BLaER1 treated with 17β-estradiol and CSF1 and Interleukin-3, amounts not matched to agents 10 nM and 100 nM (cell line): ENCODE data around the gene MC2R.

ENCODE experiments used
- H3K27ac ChIP-seq, 11 experiments: shearing (Covaris generic); formaldehyde crosslinking; 2 replicates each; pipeline ENCODE4 v1.8.1; 2022
- H3K27me3 ChIP-seq, 11 experiments: shearing (Covaris generic); formaldehyde crosslinking; 2 replicates each; pipeline ENCODE4 v1.8.1; 2022
- H3K36me3 ChIP-seq, 11 experiments: shearing (Covaris generic); formaldehyde crosslinking; 2 replicates each; pipeline ENCODE4 v1.8.1; 2022
- H3K4me1 ChIP-seq, 10 experiments: shearing (Covaris generic); formaldehyde crosslinking; 2 replicates each; pipeline ENCODE4 v1.8.1; 2022
- H3K4me2 ChIP-seq, 11 experiments: shearing (Covaris generic); formaldehyde crosslinking; 2 replicates each; pipeline ENCODE4 v1.8.1; 2022
- H3K4me3 ChIP-seq, 10 experiments: shearing (Covaris generic); formaldehyde crosslinking; 2 replicates each; pipeline ENCODE4 v1.8.1; 2022
- H3K9ac ChIP-seq, 11 experiments: shearing (Covaris generic); formaldehyde crosslinking; 2 replicates each; pipeline ENCODE4 v1.8.1; 2022
- H3K9me3 ChIP-seq, 11 experiments: shearing (Covaris generic); formaldehyde crosslinking; replicated peaks in 1 of 11; 2 replicates each; pipeline ENCODE4 v1.8.1; 2022
- H4K20me1 ChIP-seq, 11 experiments: shearing (Covaris generic); formaldehyde crosslinking; 2 replicates each; pipeline ENCODE4 v1.8.1; 2022
- Cebpa-rat ChIP-seq, 11 experiments: shearing (Covaris generic); IDR thresholded peaks; 2 replicates each; pipeline ENCODE4 v1.8.1; 2022

The MC2R gene

GRCh38 chr18:13917401-13917800 is 2.1 kb upstream of the MC2R start:
- TF ChIP-seq Cebpa-rat (IDR thresholded peaks at IDR 0.05): no peak

GRCh38 chr18:13916559-13916958 is 1.2 kb upstream of the MC2R start:
- Histone ChIP-seq H3K9me3 (no peaks in the 10 kb centered on the region), H3K36me3 (no peaks in the 10 kb centered on the region), H3K27me3 (no peaks in the 10 kb centered on the region), H4K20me1 (no peaks in the 10 kb centered on the region), H3K4me3 (no peak overlapping the region), H3K4me1 (no peaks in the 10 kb centered on the region), H3K4me2 (no peak overlapping the region), H3K27ac (no peak overlapping the region), H3K9ac (no peak overlapping the region)
- no peak for TF ChIP-seq Cebpa-rat (IDR thresholded peaks at IDR 0.05)

More at GRCh38 chr18:13917401-13917800, 2.1 kb upstream of the MC2R start:
- Histone ChIP-seq H4K20me1 (no peaks in the 10 kb centered on the region), H3K4me1 (no peaks in the 10 kb centered on the region), H3K4me3 (no peak overlapping the region), H3K36me3 (no peaks in the 10 kb centered on the region), H3K27ac (no peak overlapping the region), H3K4me2 (no peak overlapping the region), H3K9me3 (no peaks in the 10 kb centered on the region), H3K27me3 (no peaks in the 10 kb centered on the region), H3K9ac (no peak overlapping the region)

GRCh38 chr18:13915995-13916431 is 677 bp upstream of the MC2R start:
- H3K4me3 ChIP-seq: no peak overlapping the region
- no peaks in the 10 kb centered on the region for H3K27me3 ChIP-seq
- no peak overlapping the region for H3K4me2 ChIP-seq
- H4K20me1 ChIP-seq: no peaks in the 10 kb centered on the region
- H3K4me1 ChIP-seq: no peaks in the 10 kb centered on the region
- no peak overlapping the region for H3K27ac ChIP-seq
- no peak overlapping the region for H3K9ac ChIP-seq
- H3K9me3 ChIP-seq: no peaks in the 10 kb centered on the region
- no peaks in the 10 kb centered on the region for H3K36me3 ChIP-seq
- no peak for TF ChIP-seq Cebpa-rat (IDR thresholded peaks at IDR 0.05)

GRCh38 chr18:13914756-13915155 is 580 bp downstream of the MC2R start:
- no peaks in the 10 kb centered on the region for H3K4me1 ChIP-seq
- H3K27me3 ChIP-seq: no peaks in the 10 kb centered on the region
- H3K4me3 ChIP-seq: no peak overlapping the region
- H3K4me2 ChIP-seq: no peak overlapping the region
- H3K9me3 ChIP-seq: no peaks in the 10 kb centered on the region
- H4K20me1 ChIP-seq: no peaks in the 10 kb centered on the region
- TF ChIP-seq Cebpa-rat (IDR thresholded peaks at IDR 0.05): no peak
- no peaks in the 10 kb centered on the region for H3K36me3 ChIP-seq
- H3K9ac ChIP-seq: no peak overlapping the region
- no peak overlapping the region for H3K27ac ChIP-seq

- Histone ChIP-seq H3K9ac (no peak overlapping the region), H3K9me3 (no peaks in the 10 kb centered on the region), H3K27me3 (no peaks in the 10 kb centered on the region), H3K4me2 (no peak overlapping the region), H3K4me3 (no peak overlapping the region), H3K36me3 (no peaks in the 10 kb centered on the region), H3K4me1 (no peaks in the 10 kb centered on the region), H3K27ac (no peak overlapping the region), H4K20me1 (no peaks in the 10 kb centered on the region)
- TF ChIP-seq Cebpa-rat (IDR thresholded peaks at IDR 0.05): no peak
Measured at GRCh38 chr18:13914170-13914569, 1.2 kb downstream of the MC2R start.

GRCh38 chr18:13913205-13913604 is 2.1 kb downstream of the MC2R start:
- Histone ChIP-seq H3K4me2 (no peak overlapping the region), H3K27ac (no peak overlapping the region), H3K27me3 (no peaks in the 10 kb centered on the region), H3K4me1 (no peaks in the 10 kb centered on the region), H3K36me3 (no peaks in the 10 kb centered on the region), H3K9me3 (no peaks in the 10 kb centered on the region), H4K20me1 (no peaks in the 10 kb centered on the region), H3K4me3 (no peak overlapping the region), H3K9ac (no peak overlapping the region)
- no peak for TF ChIP-seq Cebpa-rat (IDR thresholded peaks at IDR 0.05)

GRCh38 chr18:13912601-13913000 is 2.7 kb downstream of the MC2R start:
- Histone ChIP-seq H3K4me1 (no peaks in the 10 kb centered on the region), H3K9me3 (no peaks in the 10 kb centered on the region), H3K4me2 (no peak overlapping the region), H3K9ac (no peak overlapping the region), H4K20me1 (no peaks in the 10 kb centered on the region), H3K36me3 (no peaks in the 10 kb centered on the region), H3K27me3 (no peaks in the 10 kb centered on the region), H3K4me3 (no peak overlapping the region), H3K27ac (no peak overlapping the region)
- TF ChIP-seq Cebpa-rat (IDR thresholded peaks at IDR 0.05): no peak

GRCh38 chr18:13910986-13911385 is 4.3 kb downstream of the MC2R start:
- no peak overlapping the region for H3K27ac ChIP-seq
- H3K9ac ChIP-seq: no peak overlapping the region
- no peaks in the 10 kb centered on the region for H3K36me3 ChIP-seq
- no peaks in the 10 kb centered on the region for H3K4me1 ChIP-seq
- H4K20me1 ChIP-seq: no peaks in the 10 kb centered on the region
- TF ChIP-seq Cebpa-rat (IDR thresholded peaks at IDR 0.05): no peak
- H3K9me3 ChIP-seq: no peaks in the 10 kb centered on the region
- H3K27me3 ChIP-seq: no peaks in the 10 kb centered on the region
- H3K4me3 ChIP-seq: no peak overlapping the region
- no peak overlapping the region for H3K4me2 ChIP-seq

- no peaks in the 10 kb centered on the region for H4K20me1 ChIP-seq
- H3K9me3 ChIP-seq: 0 out of 22 replicates have a peak, but pooled peaks cover 0 to 3% (median 0%) of the 10 kb centered on the region in 11 experiments
- TF ChIP-seq Cebpa-rat (IDR thresholded peaks at IDR 0.05): no peak
- no peak overlapping the region for H3K4me3 ChIP-seq
- H3K4me1 ChIP-seq: no peaks in the 10 kb centered on the region
- no peaks in the 10 kb centered on the region for H3K27me3 ChIP-seq
- no peak overlapping the region for H3K9ac ChIP-seq
- no peaks in the 10 kb centered on the region for H3K36me3 ChIP-seq
- H3K27ac ChIP-seq: no peak overlapping the region
- H3K4me2 ChIP-seq: no peak overlapping the region
Measured at GRCh38 chr18:13910501-13910900, 4.8 kb downstream of the MC2R start.

- Histone ChIP-seq H3K4me2 (no peak overlapping the region), H3K9ac (no peak overlapping the region), H3K4me3 (no peak overlapping the region), H3K27me3 (no peaks in the 10 kb centered on the region), H3K36me3 (no peaks in the 10 kb centered on the region), H3K9me3 (peaks cover 0 to 7% (median 0%) of the 10 kb centered on the region in 11 experiments; a peak in 3 of 22 replicates), H4K20me1 (no peaks in the 10 kb centered on the region), H3K27ac (no peak overlapping the region), H3K4me1 (no peaks in the 10 kb centered on the region)
- no peak for TF ChIP-seq Cebpa-rat (IDR thresholded peaks at IDR 0.05)
Measured at GRCh38 chr18:13909141-13909940, 6.0 kb downstream of the MC2R start.
